ENCODE results near the gene CTU2. TPM values are rescaled to one million over a fixed set of nuclear protein-coding genes. Genes with fewer than 3 reads are reported as not detected.

The CTU2 gene
- total RNA-seq (9.5 TPM), polyA plus RNA-seq (ENCODE audit: insufficient read depth in 1 of 8, insufficient read length in 8 of 8, low replicate concordance in 1 of 8) (10 to 100 TPM; 12.2 to 17.0 (median 13.5) TPM)
- long read RNA-seq, donor 1, partial matches to known transcripts = 0 of 1 reads
- long read RNA-seq, donor 1, other reads (novel, unspliced or antisense) = 0 of 1 reads
- long read RNA-seq, donor 2 = 0 reads
- long read RNA-seq, donor 3, transcript CTU2-202 (15 exons, 1,751 nt) = major isoform, 5 of 5 reads
- long read RNA-seq, donor 3, partial matches to known transcripts = 0 of 5 reads
- long read RNA-seq, donor 3, other reads (novel, unspliced or antisense) = 0 of 5 reads
- long read RNA-seq, donor 4, partial matches to known transcripts = 0 of 4 reads
- long read RNA-seq, donor 4, other reads (novel, unspliced or antisense) = 0 of 4 reads
- long read RNA-seq, donor 5, partial matches to known transcripts = 0 of 3 reads
- long read RNA-seq, donor 5, other reads (novel, unspliced or antisense) = 0 of 3 reads
- long read RNA-seq, donor 6, transcript CTU2-202 (15 exons, 1,751 nt) = major isoform, 14 of 15 reads
- long read RNA-seq, donor 6, partial matches to known transcripts = 0 of 15 reads
- long read RNA-seq, donor 6, other reads (novel, unspliced or antisense) = 0 of 15 reads
- long read RNA-seq, donor 7, partial matches to known transcripts = 0 of 3 reads
- long read RNA-seq, donor 7, other reads (novel, unspliced or antisense) = 0 of 3 reads
- long read RNA-seq, donor 8, partial matches to known transcripts = 0 of 1 reads
- long read RNA-seq, donor 8, other reads (novel, unspliced or antisense) = 0 of 1 reads
- long read RNA-seq, donor 9, partial matches to known transcripts = 0 of 1 reads
- long read RNA-seq, donor 9, other reads (novel, unspliced or antisense) = 0 of 1 reads
- long read RNA-seq, donor 10, transcript CTU2-202 (15 exons, 1,751 nt) = major isoform, 6 of 24 reads
- long read RNA-seq, donor 10, partial matches to known transcripts = 18 of 24 reads
- long read RNA-seq, donor 10, other reads (novel, unspliced or antisense) = 0 of 24 reads
- long read RNA-seq, donor 11, partial matches to known transcripts = 14 of 16 reads
- long read RNA-seq, donor 11, other reads (novel, unspliced or antisense) = 0 of 16 reads

DNA sequence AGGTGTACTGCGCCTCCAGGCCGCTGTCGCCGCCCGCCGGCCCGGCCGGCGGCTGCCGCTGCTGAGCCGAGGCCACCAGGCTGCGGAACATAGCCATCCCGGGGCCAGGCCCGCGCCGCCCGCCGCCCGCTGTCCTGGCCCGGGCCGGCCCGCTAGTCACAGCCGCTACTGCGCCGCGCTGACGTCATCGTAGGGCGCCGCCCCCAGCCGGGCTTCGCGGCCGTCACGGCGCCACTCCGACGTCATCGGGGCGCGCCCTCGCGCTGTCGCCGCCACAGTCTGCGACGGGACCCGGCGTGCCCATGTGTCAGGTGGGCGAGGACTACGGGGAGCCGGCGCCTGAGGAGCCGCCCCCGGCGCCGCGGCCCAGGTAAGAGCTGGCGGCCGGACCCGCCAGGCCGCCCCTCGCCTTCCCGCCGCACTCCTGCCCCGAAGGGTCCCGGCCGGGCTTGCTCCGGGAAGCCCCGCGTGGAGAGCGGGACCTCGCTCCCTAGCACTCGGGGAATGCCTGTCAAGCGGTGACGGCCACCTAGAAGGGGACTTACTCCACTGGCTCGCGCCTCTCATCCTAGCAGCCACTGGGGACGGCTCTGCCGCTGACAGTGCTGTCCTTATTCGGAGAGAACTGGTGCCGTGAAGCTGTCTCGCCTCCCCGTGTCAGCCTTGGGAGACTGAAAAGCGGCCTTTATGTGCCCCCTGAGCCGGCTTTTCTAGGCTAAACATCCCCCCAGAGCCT lies at the start of gene CTU2, which contains the start of gene RNF166:
TSS of gene CTU2 (plus strand) at position 275 of the 736 bp plus-strand sequence. CDS start at position 303, 28 bp downstream.
TSS of gene RNF166 (minus strand) at position 180 of the 736 bp plus-strand sequence. CDS start at position 97, 83 bp downstream.
- H3K9me3 ChIP-seq (replicated peaks; ENCODE audit: control insufficient read depth, low read depth, low read length) = no peaks in the 10 kb centered on the region
- H3K27ac ChIP-seq (ENCODE audit: low read length) = peak within 1 kb of the TSS; percentile 59
- peaks cover 22% of the 10 kb centered on the region for H3K36me3 ChIP-seq (ENCODE audit: control insufficient read depth, insufficient read depth, low read length)
- under 1% methylated on average over 74 of the region's 86 CpGs for WGBS (ENCODE audit: insufficient coverage)
- H3K4me1 ChIP-seq (ENCODE audit: control insufficient read depth, insufficient read depth, low read length) = peaks cover 38% of the 10 kb centered on the region
- DNase-seq = peak; percentile 95
- peak within 1 kb of the TSS; percentile 74 for H3K4me3 ChIP-seq (ENCODE audit: low read length)
- H3K27me3 ChIP-seq (ENCODE audit: control insufficient read depth, insufficient read depth, low read length) = no peaks in the 10 kb centered on the region

GRCh38 chr16:88657371-88657770 lies 48.9 kb upstream of the CTU2 start:
- H3K27ac ChIP-seq (ENCODE audit: low read length) = no peak overlapping the region
- no peaks in the 10 kb centered on the region for H3K27me3 ChIP-seq (ENCODE audit: control insufficient read depth, insufficient read depth, low read length)
- no peak overlapping the region for H3K4me3 ChIP-seq (ENCODE audit: low read length)
- H3K36me3 ChIP-seq (ENCODE audit: control insufficient read depth, insufficient read depth, low read length) = peaks cover 61% of the 10 kb centered on the region
- peaks cover 8% of the 10 kb centered on the region for H3K4me1 ChIP-seq (ENCODE audit: control insufficient read depth, insufficient read depth, low read length)
- no peaks in the 10 kb centered on the region for H3K9me3 ChIP-seq (replicated peaks; ENCODE audit: control insufficient read depth, low read depth, low read length)
- WGBS (ENCODE audit: insufficient coverage) = 88% methylated on average over 19 of the region's 19 CpGs
- no peak for DNase-seq

DNA sequence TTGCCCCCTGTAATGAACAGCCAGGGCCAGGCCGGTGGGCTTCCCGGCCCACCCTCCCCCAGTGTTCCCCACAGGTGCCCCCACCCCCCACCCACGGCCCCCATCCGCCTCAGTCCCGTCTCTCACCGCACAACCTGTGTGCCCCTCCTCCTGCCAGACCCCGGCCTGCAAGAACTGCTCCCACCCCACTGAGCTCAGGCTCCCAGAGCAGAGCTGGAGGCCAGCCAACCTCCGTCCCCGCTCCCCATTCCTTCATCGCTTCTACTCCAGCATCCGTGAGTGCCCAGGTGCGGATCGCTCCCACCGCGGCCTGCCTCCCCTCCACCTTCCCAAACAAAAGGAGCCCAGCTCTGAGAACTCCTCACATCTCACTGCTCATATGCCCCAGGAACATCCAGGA lies 47.6 kb upstream of the CTU2 start:
- no peak for DNase-seq
- Histone ChIP-seq H3K27ac (ENCODE audit: low read length) (no peak overlapping the region), H3K9me3 (replicated peaks; ENCODE audit: control insufficient read depth, low read depth, low read length) (no peaks in the 10 kb centered on the region), H3K4me3 (ENCODE audit: low read length) (no peak overlapping the region), H3K36me3 (ENCODE audit: control insufficient read depth, insufficient read depth, low read length) (peaks cover 48% of the 10 kb centered on the region), H3K27me3 (ENCODE audit: control insufficient read depth, insufficient read depth, low read length) (no peaks in the 10 kb centered on the region), H3K4me1 (ENCODE audit: control insufficient read depth, insufficient read depth, low read length) (peaks cover 10% of the 10 kb centered on the region)
- WGBS (ENCODE audit: insufficient coverage) = 67% methylated on average over 10 of the region's 15 CpGs

DNA sequence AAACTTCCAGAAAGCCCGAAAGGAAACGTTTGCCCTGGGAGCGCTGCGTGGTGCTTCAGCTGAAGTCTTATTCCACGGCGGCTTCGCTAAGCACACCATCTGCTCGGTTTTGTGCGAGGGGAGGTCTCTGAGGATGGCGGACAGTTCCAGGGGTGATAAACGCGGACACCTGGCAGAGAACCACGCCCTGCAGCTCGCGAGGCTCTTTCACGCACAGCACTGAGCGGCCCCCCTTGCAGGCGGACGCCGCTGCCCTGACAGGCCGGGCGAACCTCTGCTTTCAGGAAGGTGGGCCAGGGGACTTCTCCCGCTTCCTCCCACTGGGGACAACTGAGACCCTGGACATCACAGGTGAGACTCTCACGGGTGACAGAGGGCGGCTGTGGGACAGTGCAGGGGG lies 47.1 kb upstream of the CTU2 start:
- no peaks in the 10 kb centered on the region for H3K9me3 ChIP-seq (replicated peaks; ENCODE audit: control insufficient read depth, low read depth, low read length)
- DNase-seq = no peak
- H3K36me3 ChIP-seq (ENCODE audit: control insufficient read depth, insufficient read depth, low read length) = peaks cover 44% of the 10 kb centered on the region
- H3K27me3 ChIP-seq (ENCODE audit: control insufficient read depth, insufficient read depth, low read length) = no peaks in the 10 kb centered on the region
- WGBS (ENCODE audit: insufficient coverage) = 88% methylated on average over 22 of the region's 25 CpGs
- no peak overlapping the region for H3K4me3 ChIP-seq (ENCODE audit: low read length)
- peaks cover 14% of the 10 kb centered on the region for H3K4me1 ChIP-seq (ENCODE audit: control insufficient read depth, insufficient read depth, low read length)
- H3K27ac ChIP-seq (ENCODE audit: low read length) = no peak overlapping the region

GRCh38 chr16:88661468-88661867 lies 44.8 kb upstream of the CTU2 start:
- Histone ChIP-seq H3K36me3 (ENCODE audit: control insufficient read depth, insufficient read depth, low read length) (peaks cover 22% of the 10 kb centered on the region), H3K4me3 (ENCODE audit: low read length) (no peak overlapping the region), H3K4me1 (ENCODE audit: control insufficient read depth, insufficient read depth, low read length) (peaks cover 26% of the 10 kb centered on the region), H3K27me3 (ENCODE audit: control insufficient read depth, insufficient read depth, low read length) (no peaks in the 10 kb centered on the region), H3K27ac (ENCODE audit: low read length) (no peak overlapping the region), H3K9me3 (replicated peaks; ENCODE audit: control insufficient read depth, low read depth, low read length) (no peaks in the 10 kb centered on the region)
- WGBS (ENCODE audit: insufficient coverage) = 77% methylated on average over 3 of the region's 10 CpGs
- DNase-seq = no peak

GRCh38 chr16:88662222-88662842 lies 44.0 kb upstream of the CTU2 start:
- Histone ChIP-seq H3K36me3 (ENCODE audit: control insufficient read depth, insufficient read depth, low read length) (peaks cover 15% of the 10 kb centered on the region), H3K4me1 (ENCODE audit: control insufficient read depth, insufficient read depth, low read length) (peaks cover 27% of the 10 kb centered on the region), H3K9me3 (replicated peaks; ENCODE audit: control insufficient read depth, low read depth, low read length) (no peaks in the 10 kb centered on the region), H3K27ac (ENCODE audit: low read length) (peak overlapping the region; percentile 71), H3K27me3 (ENCODE audit: control insufficient read depth, insufficient read depth, low read length) (no peaks in the 10 kb centered on the region), H3K4me3 (ENCODE audit: low read length) (peak overlapping the region; percentile 77)
- DNase-seq = no peak
- WGBS (ENCODE audit: insufficient coverage) = 1% methylated on average over 47 of the region's 49 CpGs

DNA sequence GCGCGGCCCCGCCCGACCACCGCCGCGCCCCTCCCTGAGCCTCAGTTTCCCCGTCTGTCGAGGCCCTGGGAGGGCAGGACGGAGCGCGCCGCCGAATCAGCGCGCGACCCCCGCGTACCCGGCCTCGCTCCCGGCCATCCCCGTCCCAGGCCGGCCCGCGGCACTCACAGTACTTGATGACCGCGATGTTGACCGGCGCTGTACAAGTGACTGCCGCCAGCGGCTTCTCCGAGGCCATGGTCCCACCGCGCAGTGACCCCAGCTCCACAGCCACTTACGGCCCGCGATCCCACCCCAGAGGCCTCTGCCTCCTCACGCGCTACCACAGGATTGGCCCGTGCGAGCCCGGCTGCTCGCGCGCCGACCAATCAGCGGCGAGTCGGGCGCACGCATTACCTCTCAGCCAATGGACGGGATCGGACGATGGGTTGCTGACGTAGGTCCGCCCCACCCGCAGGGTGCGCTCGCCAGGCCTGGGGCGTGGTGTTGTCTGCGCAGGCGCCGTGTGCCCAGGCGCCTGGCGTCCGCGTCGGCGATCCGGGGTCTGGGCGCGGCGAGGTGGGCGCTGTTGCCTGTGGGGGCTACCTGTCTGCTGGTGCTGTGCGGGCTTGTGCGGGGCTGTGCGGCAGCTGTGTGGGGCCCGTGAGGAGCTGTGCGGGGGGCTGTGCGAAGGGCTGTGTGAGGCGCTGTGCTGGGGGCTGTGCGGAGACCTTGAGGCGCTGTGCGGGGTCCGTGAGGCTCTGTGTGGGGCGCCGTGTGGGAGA lies 43.3 kb upstream of the CTU2 start, which contains the start of gene MVD:
TSS of gene MVD (minus strand) at position 249 of the 764 bp plus-strand sequence. CDS start at position 238, 11 bp downstream.
- Histone ChIP-seq H3K4me1 (ENCODE audit: control insufficient read depth, insufficient read depth, low read length) (peaks cover 31% of the 10 kb centered on the region), H3K9me3 (replicated peaks; ENCODE audit: control insufficient read depth, low read depth, low read length) (no peaks in the 10 kb centered on the region), H3K27me3 (ENCODE audit: control insufficient read depth, insufficient read depth, low read length) (no peaks in the 10 kb centered on the region), H3K4me3 (ENCODE audit: low read length) (peak within 1 kb of the TSS; percentile 95), H3K36me3 (ENCODE audit: control insufficient read depth, insufficient read depth, low read length) (peaks cover 10% of the 10 kb centered on the region), H3K27ac (ENCODE audit: low read length) (peak within 1 kb of the TSS; percentile 76)
- DNase-seq = peak; percentile 99
- WGBS (ENCODE audit: insufficient coverage) = under 1% methylated on average over 88 of the region's 88 CpGs

GRCh38 chr16:88665148-88665547 lies 41.2 kb upstream of the CTU2 start:
- whole genome bisulfite sequencing (ENCODE audit: insufficient coverage) = 89% methylated on average over 2 of the region's 4 CpGs
- Histone ChIP-seq H3K9me3 (replicated peaks; ENCODE audit: control insufficient read depth, low read depth, low read length) (no peaks in the 10 kb centered on the region), H3K4me3 (ENCODE audit: low read length) (no peak overlapping the region), H3K27me3 (ENCODE audit: control insufficient read depth, insufficient read depth, low read length) (no peaks in the 10 kb centered on the region), H3K4me1 (ENCODE audit: control insufficient read depth, insufficient read depth, low read length) (peaks cover 31% of the 10 kb centered on the region), H3K27ac (ENCODE audit: low read length) (peak overlapping the region; percentile 62), H3K36me3 (ENCODE audit: control insufficient read depth, insufficient read depth, low read length) (peaks cover 8% of the 10 kb centered on the region)
- peak; percentile 64 for DNase-seq

Measured in muscle of leg (tissue), 16 donors.